HG02759 (cell line): ENCODE measurements around the gene VPS37B.

ENCODE experiments used
- ATAC-seq: cut with Tn5 transposase; IDR thresholded peaks from one replicate; pipeline ENCODE4 v1.9.1; 2021; ENCODE audit warnings: mild to moderate bottlenecking, moderate library complexity; ENCODE audit not compliant: unreplicated experiment

VPS37B gene

GRCh38 chr12:122842505-122843405, 53.2 kb downstream of the VPS37B start:
- no peak for ATAC-seq

DNA sequence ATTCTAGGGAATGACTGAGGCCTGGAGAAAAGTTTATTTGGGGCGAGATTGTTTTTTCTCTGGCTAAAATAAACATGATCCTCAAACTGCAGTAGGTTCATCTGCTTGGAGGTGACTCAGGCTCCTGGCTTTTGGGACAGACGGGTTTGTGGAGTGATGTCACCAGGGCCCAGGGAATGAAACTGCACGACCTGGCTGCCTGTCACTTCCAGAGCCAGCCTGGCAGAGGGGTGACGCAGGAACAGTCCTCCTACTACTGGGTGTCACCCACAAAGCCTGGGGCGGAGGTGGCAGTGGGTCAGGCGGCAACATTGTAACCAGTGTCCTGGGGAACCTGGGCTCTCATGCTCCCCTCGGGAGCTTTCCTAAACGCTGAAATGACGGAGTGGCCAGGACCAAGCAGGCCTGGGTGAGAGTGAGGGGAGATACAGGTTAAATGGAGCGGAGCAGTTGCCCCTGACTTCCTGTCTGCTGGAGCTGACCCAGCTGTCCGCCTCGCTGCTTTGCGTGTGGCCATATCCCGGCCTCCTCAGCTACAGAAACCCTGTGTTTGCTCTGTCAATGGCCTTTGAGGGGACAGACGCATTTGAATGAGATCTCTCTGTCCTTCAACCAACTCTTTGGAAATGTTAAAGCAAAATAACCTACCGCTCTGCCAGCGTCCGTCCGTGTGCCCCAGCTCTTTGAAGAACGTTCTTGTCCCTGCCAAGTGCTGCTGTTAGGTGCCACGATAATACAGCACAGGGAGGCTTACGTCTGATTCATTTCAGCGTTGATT, 54.2 kb downstream of the VPS37B start:
- ATAC-seq, result no peak

GRCh38 chr12:122840580-122841513, 55.1 kb downstream of the VPS37B start:
- no peak for ATAC-seq

DNA sequence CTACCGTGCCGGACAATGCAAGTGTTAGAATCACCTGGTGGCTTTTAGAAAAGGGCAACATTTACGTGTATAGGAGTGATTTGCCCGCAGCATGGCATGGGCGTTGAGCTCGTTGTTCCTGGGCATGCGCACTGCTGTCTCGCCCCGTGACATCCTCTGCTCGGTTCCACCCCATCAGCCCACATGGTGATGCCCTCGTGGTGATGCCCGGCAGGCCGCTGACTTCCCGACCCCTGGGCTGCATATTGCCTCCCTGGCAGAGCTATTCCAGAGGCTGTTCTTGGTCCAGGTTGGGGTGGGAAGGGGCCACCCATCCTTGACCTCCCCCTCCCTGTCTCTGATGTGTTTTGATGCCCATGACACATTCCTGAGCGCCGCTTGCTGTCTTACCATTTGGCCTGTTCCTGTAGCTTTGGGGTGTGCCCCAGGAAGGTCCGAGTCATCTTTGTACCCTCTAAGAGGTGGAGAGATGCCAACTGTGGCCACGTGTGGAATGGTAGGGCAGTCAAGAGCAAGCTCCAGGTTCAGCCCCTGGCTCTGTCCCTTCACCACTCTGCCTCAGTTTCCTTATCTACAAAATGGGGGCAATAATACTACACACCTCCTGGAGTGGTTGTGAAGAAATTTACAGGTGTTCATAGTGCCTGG, 55.9 kb downstream of the VPS37B start:
- no peak for ATAC-seq

GRCh38 chr12:122838841-122839240, 57.1 kb downstream of the VPS37B start:
- ATAC-seq, result no peak

- no peak for ATAC-seq
These were observed 58.3 kb downstream of the VPS37B start for GRCh38 chr12:122837306-122838265.

DNA sequence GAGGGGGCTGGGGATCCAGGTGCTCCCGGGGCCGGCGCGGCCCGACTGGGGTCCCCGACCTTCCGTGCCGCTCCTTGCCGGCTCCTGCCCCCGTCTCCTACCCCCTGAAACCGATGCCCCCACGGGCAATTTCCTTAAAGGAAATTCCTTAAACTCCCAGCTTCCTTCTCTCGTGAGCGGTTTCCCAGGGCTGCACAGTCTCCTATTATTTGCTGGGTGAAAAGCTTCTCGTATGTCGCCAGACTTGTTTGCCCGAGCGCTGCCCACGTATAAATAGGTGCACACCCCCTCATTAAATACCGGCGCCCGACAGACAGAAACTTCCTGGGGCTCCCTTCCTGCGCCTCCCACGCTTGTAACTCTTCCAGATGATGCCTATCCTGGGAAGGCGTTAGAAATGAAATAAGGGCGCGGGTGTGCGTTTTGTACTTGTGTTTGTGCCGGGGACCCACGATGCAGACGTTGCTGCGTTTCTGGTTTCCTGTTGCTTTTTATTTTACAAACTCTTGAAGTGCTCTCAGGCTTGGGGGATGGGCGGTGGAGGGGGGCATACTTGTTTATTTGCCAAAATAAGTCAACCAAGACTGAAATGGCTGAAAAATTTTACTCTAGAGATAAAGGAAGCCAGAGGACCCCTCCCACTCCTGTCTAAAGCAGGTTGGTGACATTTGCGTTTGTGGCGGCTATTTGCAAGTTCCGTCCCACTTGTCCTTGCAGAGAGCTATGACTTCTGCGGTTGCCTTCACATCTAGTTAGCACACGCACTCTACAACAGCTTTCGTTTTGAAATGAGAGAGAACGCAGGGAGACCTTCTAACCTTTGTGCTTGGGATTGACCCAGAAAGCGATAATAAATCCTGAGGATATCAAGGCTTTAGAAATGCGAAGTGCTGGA, 59.6 kb downstream of the VPS37B start:
- ATAC-seq, result peak; percentile 57

DNA sequence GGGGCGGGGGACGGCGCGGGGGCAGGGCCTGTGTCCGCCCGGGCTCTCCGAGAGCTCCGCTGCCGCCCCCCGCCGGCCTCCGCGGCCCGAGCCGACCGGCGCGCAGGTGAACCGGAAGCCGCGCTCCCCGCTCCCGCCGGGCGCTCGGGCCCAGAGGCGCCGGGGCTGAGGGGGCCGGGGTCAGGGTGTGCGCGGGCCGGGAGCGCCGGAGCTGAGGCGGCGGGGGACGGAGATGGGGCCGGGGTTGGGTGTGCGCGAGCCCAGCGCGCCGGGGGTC, 60.2 kb downstream of the VPS37B start:
- peak; percentile 53 for ATAC-seq

DNA sequence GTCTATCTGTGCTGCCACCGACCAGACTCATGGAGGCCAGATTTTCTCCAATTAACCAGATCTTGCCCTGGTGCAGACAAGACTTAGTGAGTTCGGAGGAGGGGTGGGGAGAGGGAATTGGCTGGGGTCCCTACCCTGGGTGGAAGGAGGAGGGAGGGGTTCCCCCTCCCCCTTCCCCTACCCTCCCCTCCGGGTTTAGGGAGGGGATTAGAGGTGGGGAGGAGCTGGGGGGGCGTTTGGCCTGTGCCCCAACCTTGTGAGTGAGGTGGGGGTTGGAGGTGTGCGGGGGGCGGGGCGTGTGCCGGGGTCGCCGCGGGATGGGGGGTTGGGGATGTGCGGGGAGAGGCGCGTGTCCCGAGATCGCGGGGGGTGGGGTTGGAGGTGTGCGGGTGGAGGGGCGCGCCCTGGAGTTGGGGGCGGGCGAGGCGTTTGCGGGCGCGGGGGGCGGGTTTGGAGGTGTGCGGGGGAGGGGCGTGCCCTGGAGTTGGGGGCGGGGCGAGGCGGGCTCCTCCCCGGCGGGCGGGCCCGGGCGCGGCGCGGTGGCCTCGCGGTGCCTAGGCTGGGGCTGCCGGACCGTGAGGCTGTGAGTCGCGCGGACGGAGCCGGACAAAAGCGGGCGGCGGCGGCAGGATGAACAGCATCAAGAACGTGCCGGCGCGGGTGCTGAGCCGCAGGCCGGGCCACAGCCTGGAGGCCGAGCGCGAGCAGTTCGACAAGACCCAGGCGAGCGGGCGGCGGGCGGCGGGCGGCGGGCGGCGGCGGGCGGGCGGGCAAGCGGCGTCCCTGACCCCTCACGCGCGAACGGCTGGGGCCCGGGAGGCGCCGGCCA, 60.8 kb downstream of the VPS37B start, which contains the start of gene HIP1R:
TSS of gene HIP1R (plus strand) at position 537 of the 829 bp plus-strand sequence. CDS start at position 631, 94 bp downstream.
- ATAC-seq, result peak; percentile 57

DNA sequence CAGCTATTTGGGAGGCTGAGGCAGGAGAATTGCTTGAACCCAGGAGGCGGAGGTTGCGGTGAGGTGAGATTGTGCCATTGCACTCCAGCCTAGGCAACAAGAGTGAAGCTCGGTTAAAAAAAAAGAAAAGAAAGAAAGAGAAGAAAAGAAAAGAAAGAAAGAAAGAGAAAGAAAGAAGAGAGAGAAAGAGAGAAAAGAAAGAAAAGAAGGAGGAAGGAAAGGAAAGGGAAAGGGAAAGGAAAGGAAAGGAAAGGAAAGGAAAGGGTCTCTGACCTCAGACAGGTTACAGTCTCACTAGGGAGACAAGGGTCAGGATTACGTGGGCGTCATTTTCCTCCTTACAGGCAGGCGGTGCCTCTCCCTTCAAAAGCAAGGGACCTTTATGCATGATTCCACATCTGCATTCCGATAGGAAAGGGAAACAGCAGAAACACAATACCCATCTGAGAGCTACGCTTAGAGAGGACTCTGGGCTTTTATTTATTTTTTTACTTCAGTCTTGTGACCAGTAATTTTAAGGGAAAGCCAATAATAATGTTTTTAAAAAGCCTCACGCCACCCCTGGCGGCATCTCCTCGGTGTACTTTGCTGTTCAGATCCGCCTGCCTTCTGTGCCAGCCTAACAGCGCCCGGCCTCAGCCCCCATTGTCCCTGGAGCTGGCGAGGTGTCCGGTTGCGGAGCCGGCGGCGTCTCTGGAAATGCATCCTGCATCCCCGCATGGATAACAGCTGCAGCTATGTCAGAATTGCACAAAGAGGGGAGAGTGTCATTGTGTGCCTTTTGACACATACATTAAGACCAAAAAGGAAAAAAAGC, 61.6 kb downstream of the VPS37B start:
- no peak for ATAC-seq

DNA sequence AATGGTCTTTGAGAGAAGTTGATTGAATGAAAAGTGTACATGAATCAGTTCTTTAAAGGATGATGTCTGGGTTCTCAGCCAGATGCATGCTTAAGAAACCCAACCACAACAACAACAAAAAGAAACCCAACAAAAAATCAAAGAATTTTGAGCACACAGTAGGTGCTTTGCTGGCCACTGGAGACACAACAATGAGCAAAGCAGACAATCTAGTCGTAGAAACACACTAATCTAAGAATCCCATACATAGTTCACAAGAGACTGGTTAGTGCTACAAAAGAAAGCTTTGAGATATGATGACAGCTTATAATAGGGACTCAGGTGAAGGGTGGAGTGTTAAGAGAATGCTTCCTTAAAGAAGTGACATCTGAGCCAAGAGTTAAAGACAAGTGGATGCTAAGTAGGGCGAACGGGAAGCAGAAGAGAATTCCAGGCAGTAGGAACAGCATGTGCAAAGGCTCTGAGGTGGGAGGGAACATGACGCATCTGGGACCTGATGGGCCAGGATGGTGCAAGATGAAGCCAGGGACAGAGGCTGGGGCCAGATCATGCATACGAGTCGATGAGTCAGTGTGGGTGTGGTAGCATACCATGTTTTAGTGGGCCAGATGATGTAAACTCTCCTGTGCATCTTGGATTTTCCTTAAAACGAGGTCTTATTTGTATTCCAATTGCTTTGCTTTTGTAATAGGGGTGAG, 65.3 kb downstream of the VPS37B start:
- no peak for ATAC-seq

DNA sequence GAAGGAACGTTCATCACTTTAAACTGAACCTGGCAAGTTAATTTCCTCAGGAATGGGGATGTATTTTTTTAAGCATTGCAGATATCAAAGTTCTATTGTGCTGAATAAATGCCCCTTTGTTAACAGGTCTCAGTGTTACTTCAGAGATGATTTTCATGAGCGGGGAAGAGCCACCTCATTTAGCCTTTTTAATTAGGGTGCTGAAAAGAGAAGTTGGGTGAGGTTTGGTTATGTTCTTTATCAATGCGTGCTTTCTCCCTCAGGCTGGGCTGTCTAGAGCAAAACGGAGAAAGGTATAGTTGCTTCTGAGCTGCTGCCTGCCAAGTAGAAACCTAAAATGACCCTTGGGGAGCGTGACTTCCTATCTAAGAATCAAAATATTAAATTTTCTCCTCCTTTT, 68.7 kb downstream of the VPS37B start:
- no peak for ATAC-seq

GRCh38 chr12:122825773-122826724, 69.9 kb downstream of the VPS37B start:
- no peak for ATAC-seq

GRCh38 chr12:122823429-122823828, 72.5 kb downstream of the VPS37B start:
- ATAC-seq, result no peak

- ATAC-seq, result no peak
These were observed 75.1 kb downstream of the VPS37B start for GRCh38 chr12:122820838-122821271.
